Suprapubic skin (tissue), 3 donors: ENCODE measurements around the gene GTPBP6.

Experiments used
- POLR2A ChIP-seq, 2 donors: fragments of 450-650 bp; IDR thresholded peaks; one replicate each; pipeline ENCODE4 v1.6.1; 2017; ENCODE audit warnings: antibody characterized with exemption in 2 of 2, mild to moderate bottlenecking in 2 of 2, moderate library complexity in 2 of 2
- TF ChIP-seq, protein P1 (sequence below), 2 donors: fragments of 200-600 bp in 1 of 2; fragments of 450-650 bp in 1 of 2; sonication (generic) in 1 of 2; IDR thresholded peaks; one replicate each; pipeline ENCODE4 v1.5.1; 2016 to 2019; ENCODE audit warnings: antibody characterized with exemption in 2 of 2, mild to moderate bottlenecking in 1 of 2, moderate library complexity in 1 of 2

DNA sequence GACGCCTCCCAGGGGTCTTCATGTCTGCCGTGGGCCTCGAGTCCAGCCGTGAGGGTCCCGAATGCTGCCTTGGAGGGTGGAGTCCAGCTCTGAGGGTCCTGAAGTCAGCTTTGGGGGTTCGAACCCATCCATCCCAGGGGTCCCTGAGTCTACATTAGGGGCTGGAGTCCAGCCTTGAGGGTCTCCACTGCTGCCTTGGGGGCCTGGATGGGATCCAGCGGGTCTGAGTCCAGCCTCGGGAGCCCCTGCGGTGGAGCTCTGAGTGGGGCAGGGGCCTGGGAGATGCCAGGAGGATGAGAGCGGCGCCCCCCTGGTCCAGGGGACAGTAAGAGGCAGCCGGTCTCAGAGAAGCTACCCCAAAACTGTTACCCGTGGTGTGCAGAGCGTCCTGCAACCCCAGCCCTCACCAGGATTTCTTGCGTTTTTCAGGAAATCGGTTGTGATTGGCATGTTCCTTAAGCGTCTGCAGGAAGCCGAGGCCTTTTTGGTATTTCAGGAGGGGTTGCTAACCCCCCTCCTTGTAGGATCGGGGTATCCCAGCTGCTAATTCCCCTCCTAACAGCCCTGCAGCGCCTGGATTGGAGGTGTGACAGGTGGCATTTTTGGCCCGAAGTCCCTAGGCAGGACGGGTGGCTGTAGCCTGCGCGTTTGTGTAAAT lies 1.7 kb upstream of the GTPBP6 start:
- TF ChIP-seq, protein P1, sequence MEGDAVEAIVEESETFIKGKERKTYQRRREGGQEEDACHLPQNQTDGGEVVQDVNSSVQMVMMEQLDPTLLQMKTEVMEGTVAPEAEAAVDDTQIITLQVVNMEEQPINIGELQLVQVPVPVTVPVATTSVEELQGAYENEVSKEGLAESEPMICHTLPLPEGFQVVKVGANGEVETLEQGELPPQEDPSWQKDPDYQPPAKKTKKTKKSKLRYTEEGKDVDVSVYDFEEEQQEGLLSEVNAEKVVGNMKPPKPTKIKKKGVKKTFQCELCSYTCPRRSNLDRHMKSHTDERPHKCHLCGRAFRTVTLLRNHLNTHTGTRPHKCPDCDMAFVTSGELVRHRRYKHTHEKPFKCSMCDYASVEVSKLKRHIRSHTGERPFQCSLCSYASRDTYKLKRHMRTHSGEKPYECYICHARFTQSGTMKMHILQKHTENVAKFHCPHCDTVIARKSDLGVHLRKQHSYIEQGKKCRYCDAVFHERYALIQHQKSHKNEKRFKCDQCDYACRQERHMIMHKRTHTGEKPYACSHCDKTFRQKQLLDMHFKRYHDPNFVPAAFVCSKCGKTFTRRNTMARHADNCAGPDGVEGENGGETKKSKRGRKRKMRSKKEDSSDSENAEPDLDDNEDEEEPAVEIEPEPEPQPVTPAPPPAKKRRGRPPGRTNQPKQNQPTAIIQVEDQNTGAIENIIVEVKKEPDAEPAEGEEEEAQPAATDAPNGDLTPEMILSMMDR (IDR thresholded peaks at IDR 0.05) = no peak
- no peak for TF ChIP-seq POLR2A (IDR thresholded peaks at IDR 0.05)
